Lung (tissue), 12 donors: ENCODE results near the gene QPRT. TPM values are rescaled to one million over a fixed set of nuclear protein-coding genes. Genes with fewer than 3 reads are reported as not detected.
A peak's percentile ranks its signal among the peaks of the same experiment; 100 is the strongest.
"Not testable (repeated sequence)": the region's sequence is repeated elsewhere in the genome, so short reads cannot be mapped to it uniquely, and the experiment has no call there.

Experiments used
- ATAC-seq: fragments of 200-7000 bp; cut with Tn5 transposase; one replicate; pipeline ENCODE4 v1.9.1; 2020; ENCODE audit warnings: moderate number of reproducible peaks; ENCODE audit not compliant: insufficient read depth, low FRiP score
- DNase-seq, 3 donors: peaks; one replicate each; pipeline ENCODE4 v3.0.0-alpha.2; 2013 to 2017
- H3K27ac ChIP-seq, 2 donors: one replicate each; pipeline ENCODE4 v1.5.1; 2013; ENCODE audit warnings: mild to moderate bottlenecking in 2 of 2, moderate library complexity in 2 of 2, control low read depth in 1 of 2, inconsistent platforms in 1 of 2, low read depth in 1 of 2, low read length in 1 of 2
- H3K27me3 ChIP-seq, 3 donors: one replicate each; pipeline ENCODE4 v1.5.1; 2013; ENCODE audit warnings: low read length in 2 of 3; ENCODE audit not compliant: control insufficient read depth in 3 of 3, insufficient read depth in 3 of 3
- H3K36me3 ChIP-seq, 4 donors: one replicate each; pipeline ENCODE4 v1.5.1; 2013; ENCODE audit warnings: low read length in 4 of 4, mild to moderate bottlenecking in 1 of 4, moderate library complexity in 1 of 4; ENCODE audit not compliant: control insufficient read depth in 4 of 4, insufficient read depth in 4 of 4
- H3K4me1 ChIP-seq, 5 donors: one replicate each; pipeline ENCODE4 v1.5.1; 2013; ENCODE audit warnings: low read length in 5 of 5, mild to moderate bottlenecking in 2 of 5, moderate library complexity in 1 of 5; ENCODE audit not compliant: control insufficient read depth in 5 of 5, insufficient read depth in 5 of 5
- H3K4me3 ChIP-seq: one replicate; pipeline ENCODE4 v1.5.1; 2013; ENCODE audit warnings: mild to moderate bottlenecking, control low read depth, moderate library complexity
- H3K9ac ChIP-seq, 2 donors: one replicate each; pipeline ENCODE4 v1.5.1; 2013; ENCODE audit warnings: low read length in 2 of 2, control low read depth in 1 of 2; ENCODE audit not compliant: insufficient read depth in 1 of 2
- H3K9me3 ChIP-seq, 4 donors: one replicate each; pipeline ENCODE4 v1.5.1; 2013; ENCODE audit warnings: low read length in 3 of 4, mild to moderate bottlenecking in 1 of 4, moderate library complexity in 1 of 4; ENCODE audit not compliant: control insufficient read depth in 4 of 4, insufficient read depth in 3 of 4
- CTCF ChIP-seq: IDR thresholded peaks from 2 replicates; pipeline ENCODE4 v1.5.1; 2012; ENCODE audit warnings: mild to moderate bottlenecking; ENCODE audit errors: control extremely low read depth, extremely low read depth
- WGBS, 2 donors: extraction: QIAGEN DNeasy Blood & Tissue Kit; methylation state at CpG; one replicate each; pipeline ENCODE4 v1.1.7; 2013; 5-methylcytosine and 5-hydroxymethylcytosine counted together
- polyA plus RNA-seq, 2 donors: library from polyadenylated mRNA; stranded (reverse); fragments of 200-250 nt; gene quantifications; one replicate each; pipeline ENCODE4 v1.2.1, GENCODE V29; 2013
- total RNA-seq, 2 donors: library from RNA; depleted of rRNA in 1 of 2; stranded (reverse); fragments of >200 nt in 1 of 2; gene quantifications; one replicate each; pipeline ENCODE4 v1.2.1, GENCODE V29; 2014 to 2021
- donor health status: control.
- donor health status: control.
- donor health status: Bipolar disorder and iron deficiency.
- donor health status: healthy.
- donor health status: DM: yes; HTN: yes; CAD: no.

Gene QPRT
- total and polyA plus RNA-seq, 4 donors: 8.7 to 23.1 (median 15.8) TPM

- DNase-seq (no peak), ATAC-seq (no peak)
- 42 to 56% methylated on average over 3 of the region's 3 CpGs for WGBS, 2 donors
- Histone ChIP-seq H3K4me3 (no peak overlapping the region), H3K9me3 (no peaks in the 10 kb centered on the region), H3K27me3 (no peaks in the 10 kb centered on the region), H3K9ac (no peak overlapping the region), H3K36me3 (no peaks in the 10 kb centered on the region), H3K4me1 (peaks cover 0 to 18% (median 6%) of the 10 kb centered on the region in 5 donors), H3K27ac (no peak overlapping the region)
- no peak for TF ChIP-seq CTCF
These were observed 15.2 kb upstream of the QPRT start for GRCh38 chr16:29663807-29664090.

GRCh38 chr16:29664091-29664921 is 14.7 kb upstream of the QPRT start:
- H3K9me3 ChIP-seq: no peaks in the 10 kb centered on the region
- peak overlapping the region in 1 of 2 donors; percentile 51 for H3K27ac ChIP-seq
- ATAC-seq (no peak), DNase-seq (no peak)
- no peaks in the 10 kb centered on the region for H3K27me3 ChIP-seq
- H3K4me1 ChIP-seq: peaks cover 0 to 18% (median 6%) of the 10 kb centered on the region in 5 donors
- WGBS, 2 donors: 37 to 65% methylated on average over 34 to 35 of the region's 35 CpGs
- no peak overlapping the region for H3K9ac ChIP-seq
- TF ChIP-seq CTCF: no peak
- no peaks in the 10 kb centered on the region for H3K36me3 ChIP-seq
- peak overlapping the region; percentile 19 for H3K4me3 ChIP-seq

- Histone ChIP-seq H3K36me3 (no peaks in the 10 kb centered on the region), H3K4me1 (peaks cover 0 to 18% (median 6%) of the 10 kb centered on the region in 5 donors), H3K9me3 (no peaks in the 10 kb centered on the region), H3K4me3 (no peak overlapping the region), H3K27me3 (no peaks in the 10 kb centered on the region), H3K9ac (peak overlapping the region in 1 of 2 donors; percentile 14), H3K27ac (peak overlapping the region in 1 of 2 donors; percentile 7)
- WGBS, 2 donors: 38 to 57% methylated on average over 15 of the region's 15 CpGs
- DNase-seq (no peak), ATAC-seq (no peak)
- no peak for TF ChIP-seq CTCF
These were observed 13.5 kb upstream of the QPRT start for GRCh38 chr16:29665294-29666077.

- not testable (repeated sequence) for DNase-seq, H3K27me3 ChIP-seq, H3K27ac ChIP-seq, H3K36me3 ChIP-seq, H3K4me3 ChIP-seq, H3K9me3 ChIP-seq, ATAC-seq
- H3K9ac ChIP-seq: peak overlapping the region in 1 of 2 donors; percentile 1
- 47 to 72% methylated on average over 6 of the region's 6 CpGs for WGBS, 2 donors
- peaks cover 0 to 20% (median 8%) of the 10 kb centered on the region in 5 donors for H3K4me1 ChIP-seq
These were observed 11.7 kb upstream of the QPRT start for GRCh38 chr16:29667322-29667610.
